ENCODE measurements around the gene ABHD6. TPM values are rescaled to one million over a fixed set of nuclear protein-coding genes. Genes with fewer than 3 reads are reported as not detected.

ABHD6 gene, protein sequence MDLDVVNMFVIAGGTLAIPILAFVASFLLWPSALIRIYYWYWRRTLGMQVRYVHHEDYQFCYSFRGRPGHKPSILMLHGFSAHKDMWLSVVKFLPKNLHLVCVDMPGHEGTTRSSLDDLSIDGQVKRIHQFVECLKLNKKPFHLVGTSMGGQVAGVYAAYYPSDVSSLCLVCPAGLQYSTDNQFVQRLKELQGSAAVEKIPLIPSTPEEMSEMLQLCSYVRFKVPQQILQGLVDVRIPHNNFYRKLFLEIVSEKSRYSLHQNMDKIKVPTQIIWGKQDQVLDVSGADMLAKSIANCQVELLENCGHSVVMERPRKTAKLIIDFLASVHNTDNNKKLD
- total RNA-seq (ENCODE audit: unreplicated experiment) = 3.0 TPM
- long read RNA-seq, partial matches to known transcripts = 0 of 1 reads
- long read RNA-seq, other reads (novel, unspliced or antisense) = 1 of 1 reads

DNA sequence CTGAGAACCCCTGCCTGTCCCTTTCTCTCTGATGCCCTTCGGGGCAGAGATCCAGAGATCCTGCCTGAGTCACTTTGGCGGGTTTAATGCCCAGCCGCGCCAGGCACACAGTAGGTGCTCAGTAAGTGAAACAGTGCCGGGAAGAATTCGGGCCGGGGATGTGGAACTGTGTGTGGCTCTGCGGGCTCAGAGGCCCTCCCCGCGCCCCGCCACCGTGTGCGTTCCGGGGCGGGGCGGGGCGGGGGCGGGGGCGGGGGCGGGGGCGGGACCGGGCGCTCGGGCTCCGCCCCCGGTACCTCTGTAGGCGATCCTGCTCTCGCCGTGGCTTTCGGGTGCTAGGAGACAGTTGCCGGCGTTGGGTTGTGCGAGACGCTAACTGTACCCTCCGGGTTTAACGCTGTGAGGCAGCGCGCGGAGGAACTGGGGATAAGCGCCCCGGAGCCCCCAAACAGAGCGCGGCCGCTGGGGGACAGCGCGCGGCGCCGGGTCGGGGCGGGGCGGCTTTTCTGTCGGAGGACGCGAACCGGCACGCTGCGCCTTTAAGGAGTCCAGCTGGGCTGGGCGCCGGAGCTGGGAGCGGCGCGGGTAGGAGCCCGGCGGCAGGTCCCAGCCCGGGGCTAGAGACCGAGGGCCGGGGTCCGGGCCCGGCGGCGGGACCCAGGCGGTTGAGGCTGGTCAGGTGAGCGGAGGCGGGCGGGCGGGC is at the start of gene ABHD6:
Gene ABHD6 (plus strand): TSS at position 555 of the 703 bp plus-strand sequence. CDS start 18,795 bp downstream, outside the sequence.
- Mint-ChIP-seq H3K9me3 (ENCODE audit: unreplicated experiment) (no peaks in the 10 kb centered on the region), H3K36me3 (ENCODE audit: low read depth, unreplicated experiment) (no peaks in the 10 kb centered on the region), H3K27me3 (ENCODE audit: unreplicated experiment) (peaks cover 9% of the 10 kb centered on the region), H3K4me3 (ENCODE audit: unreplicated experiment) (peak within 1 kb of the TSS; percentile 91), H3K4me1 (ENCODE audit: unreplicated experiment) (peaks cover 7% of the 10 kb centered on the region), H3K27ac (ENCODE audit: unreplicated experiment) (no peak within 1 kb of the TSS)
- peak; percentile 80 for DNase-seq (ENCODE audit: low spot score)
- TF ChIP-seq, protein P1, sequence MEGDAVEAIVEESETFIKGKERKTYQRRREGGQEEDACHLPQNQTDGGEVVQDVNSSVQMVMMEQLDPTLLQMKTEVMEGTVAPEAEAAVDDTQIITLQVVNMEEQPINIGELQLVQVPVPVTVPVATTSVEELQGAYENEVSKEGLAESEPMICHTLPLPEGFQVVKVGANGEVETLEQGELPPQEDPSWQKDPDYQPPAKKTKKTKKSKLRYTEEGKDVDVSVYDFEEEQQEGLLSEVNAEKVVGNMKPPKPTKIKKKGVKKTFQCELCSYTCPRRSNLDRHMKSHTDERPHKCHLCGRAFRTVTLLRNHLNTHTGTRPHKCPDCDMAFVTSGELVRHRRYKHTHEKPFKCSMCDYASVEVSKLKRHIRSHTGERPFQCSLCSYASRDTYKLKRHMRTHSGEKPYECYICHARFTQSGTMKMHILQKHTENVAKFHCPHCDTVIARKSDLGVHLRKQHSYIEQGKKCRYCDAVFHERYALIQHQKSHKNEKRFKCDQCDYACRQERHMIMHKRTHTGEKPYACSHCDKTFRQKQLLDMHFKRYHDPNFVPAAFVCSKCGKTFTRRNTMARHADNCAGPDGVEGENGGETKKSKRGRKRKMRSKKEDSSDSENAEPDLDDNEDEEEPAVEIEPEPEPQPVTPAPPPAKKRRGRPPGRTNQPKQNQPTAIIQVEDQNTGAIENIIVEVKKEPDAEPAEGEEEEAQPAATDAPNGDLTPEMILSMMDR (IDR thresholded peaks at IDR 0.05; ENCODE audit: unreplicated experiment) = no peak

DNA sequence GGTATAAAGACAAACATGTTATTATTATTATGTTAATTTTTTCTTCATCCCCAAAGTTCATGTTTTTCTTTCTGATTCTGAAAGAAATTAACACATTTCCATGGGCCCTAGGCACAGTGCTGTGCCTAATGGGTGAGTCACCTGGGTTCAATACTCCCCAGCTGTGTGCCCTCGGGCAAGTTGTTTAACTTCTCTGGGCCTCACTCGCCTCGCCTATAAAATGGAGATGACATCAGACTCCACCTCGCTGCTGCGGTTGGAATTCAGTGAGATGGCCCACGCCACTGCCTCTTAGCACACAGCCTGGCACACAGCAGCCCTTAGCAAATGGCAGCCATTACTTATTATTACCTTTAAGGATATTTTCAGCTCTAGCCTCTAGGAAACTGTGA is 49.4 kb upstream of the ABHD6 start:
- H3K4me3 Mint-ChIP-seq (ENCODE audit: unreplicated experiment) = no peak overlapping the region
- no peaks in the 10 kb centered on the region for H3K36me3 Mint-ChIP-seq (ENCODE audit: low read depth, unreplicated experiment)
- no peak for DNase-seq (ENCODE audit: low spot score)
- TF ChIP-seq, protein P1 (IDR thresholded peaks at IDR 0.05; ENCODE audit: unreplicated experiment) = no peak
- H3K9me3 Mint-ChIP-seq (ENCODE audit: unreplicated experiment) = no peaks in the 10 kb centered on the region
- H3K4me1 Mint-ChIP-seq (ENCODE audit: unreplicated experiment) = peaks cover 21% of the 10 kb centered on the region
- no peak overlapping the region for H3K27ac Mint-ChIP-seq (ENCODE audit: unreplicated experiment)
- H3K27me3 Mint-ChIP-seq (ENCODE audit: unreplicated experiment) = peaks cover 10% of the 10 kb centered on the region

DNA sequence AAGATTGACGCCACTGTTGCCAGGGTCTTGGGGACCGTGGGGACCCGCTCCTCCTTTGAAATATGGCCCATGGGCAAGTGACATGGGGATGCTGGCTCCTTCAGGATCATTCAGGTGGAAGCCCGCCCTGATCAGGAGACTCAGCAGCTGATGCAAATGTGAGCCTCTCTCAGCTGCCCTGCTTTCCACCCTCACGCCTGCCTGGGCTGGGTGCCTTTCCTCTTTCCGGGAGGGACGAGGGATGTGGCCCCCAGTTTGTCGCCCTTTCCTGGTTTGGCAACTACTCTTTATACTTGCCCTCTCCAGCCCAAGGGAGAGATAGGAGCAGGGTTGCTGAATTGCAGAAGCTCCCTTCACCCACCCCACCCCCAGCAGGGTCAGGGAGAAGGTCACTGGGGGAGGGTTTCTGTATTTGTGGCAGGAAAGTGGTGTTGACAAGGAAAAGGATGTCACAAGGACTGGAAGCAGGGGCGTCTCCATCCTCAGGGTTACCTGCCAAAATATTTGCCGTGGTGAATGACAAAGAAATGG is 48.6 kb upstream of the ABHD6 start:
- no peak overlapping the region for H3K4me3 Mint-ChIP-seq (ENCODE audit: unreplicated experiment)
- no peak for DNase-seq (ENCODE audit: low spot score)
- TF ChIP-seq, protein P1 (IDR thresholded peaks at IDR 0.05; ENCODE audit: unreplicated experiment) = no peak
- H3K36me3 Mint-ChIP-seq (ENCODE audit: low read depth, unreplicated experiment) = no peaks in the 10 kb centered on the region
- peaks cover 8% of the 10 kb centered on the region for H3K27me3 Mint-ChIP-seq (ENCODE audit: unreplicated experiment)
- no peaks in the 10 kb centered on the region for H3K9me3 Mint-ChIP-seq (ENCODE audit: unreplicated experiment)
- H3K4me1 Mint-ChIP-seq (ENCODE audit: unreplicated experiment) = peaks cover 21% of the 10 kb centered on the region
- no peak overlapping the region for H3K27ac Mint-ChIP-seq (ENCODE audit: unreplicated experiment)

DNA sequence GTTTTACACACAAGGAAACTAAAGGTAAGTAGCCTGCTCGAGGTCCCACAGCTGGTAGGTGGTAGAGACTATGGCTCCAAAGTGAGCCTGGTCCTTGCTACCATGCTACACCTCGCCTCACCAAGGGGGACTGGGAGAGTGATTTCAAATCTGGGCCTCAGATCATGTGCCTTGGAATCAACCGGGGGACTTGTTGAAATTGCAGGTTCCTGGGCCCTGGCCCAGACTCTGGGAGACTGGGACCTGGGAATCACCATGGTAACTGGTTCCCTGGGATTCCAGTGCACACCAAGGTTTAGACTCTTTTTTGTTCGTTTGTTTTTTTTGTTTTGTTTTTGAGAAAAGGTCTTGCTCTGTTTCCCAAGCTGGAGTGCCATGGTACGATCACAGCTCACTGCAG is 47.9 kb upstream of the ABHD6 start:
- no peak overlapping the region for H3K27ac Mint-ChIP-seq (ENCODE audit: unreplicated experiment)
- peaks cover 21% of the 10 kb centered on the region for H3K4me1 Mint-ChIP-seq (ENCODE audit: unreplicated experiment)

More for the DNA sequence above, 47.9 kb upstream of the ABHD6 start:
- Mint-ChIP-seq H3K4me3 (ENCODE audit: unreplicated experiment) (no peak overlapping the region), H3K36me3 (ENCODE audit: low read depth, unreplicated experiment) (no peaks in the 10 kb centered on the region), H3K27me3 (ENCODE audit: unreplicated experiment) (peaks cover 8% of the 10 kb centered on the region), H3K9me3 (ENCODE audit: unreplicated experiment) (no peaks in the 10 kb centered on the region)
- no peak for DNase-seq (ENCODE audit: low spot score)
- TF ChIP-seq, protein P1 (IDR thresholded peaks at IDR 0.05; ENCODE audit: unreplicated experiment) = no peak
